Islet precursor cell (in vitro differentiated cells): ENCODE results near the gene ERG.
A peak's percentile ranks its signal among the peaks of the same experiment; 100 is the strongest.

Experiments used
- DNase-seq: peaks from one replicate; pipeline ENCODE4 v3.0.0-alpha.2; 2018

ERG gene

GRCh38 chr21:38355992-38356781 lies 142.1 kb downstream of the ERG start:
- peak; percentile 87 for DNase-seq

GRCh38 chr21:38355353-38355752 lies 142.9 kb downstream of the ERG start:
- no peak for DNase-seq

GRCh38 chr21:38354746-38355145 lies 143.5 kb downstream of the ERG start:
- no peak for DNase-seq

- no peak for DNase-seq
Measured at GRCh38 chr21:38354231-38354630, 144.0 kb downstream of the ERG start.

GRCh38 chr21:38352536-38353219 lies 145.6 kb downstream of the ERG start:
- DNase-seq = peak; percentile 70

GRCh38 chr21:38351961-38352521 lies 146.2 kb downstream of the ERG start:
- peak; percentile 75 for DNase-seq

- DNase-seq = no peak
Measured at GRCh38 chr21:38351176-38351959, 146.9 kb downstream of the ERG start.

GRCh38 chr21:38350684-38351083 lies 147.6 kb downstream of the ERG start:
- DNase-seq = peak; percentile 37

GRCh38 chr21:38349977-38350376 lies 148.3 kb downstream of the ERG start:
- peak; percentile 22 for DNase-seq

- peak; percentile 12 for DNase-seq
Measured at GRCh38 chr21:38349111-38349746, 149.0 kb downstream of the ERG start.

- peak; percentile 19 for DNase-seq
Measured at GRCh38 chr21:38346286-38346685, 152.0 kb downstream of the ERG start.

- no peak for DNase-seq
Measured at GRCh38 chr21:38343691-38344090, 154.6 kb downstream of the ERG start.

GRCh38 chr21:38342739-38343138 lies 155.5 kb downstream of the ERG start:
- DNase-seq = no peak

- DNase-seq = no peak
Measured at GRCh38 chr21:38341546-38342012, 156.7 kb downstream of the ERG start.

- peak; percentile 18 for DNase-seq
Measured at GRCh38 chr21:38340131-38340530, 158.1 kb downstream of the ERG start.

GRCh38 chr21:38337793-38338192 lies 160.5 kb downstream of the ERG start:
- peak; percentile 10 for DNase-seq

- DNase-seq = no peak
Measured at GRCh38 chr21:38334866-38335265, 163.4 kb downstream of the ERG start.

GRCh38 chr21:38333301-38334272 lies 164.7 kb downstream of the ERG start:
- peak; percentile 31 for DNase-seq

- DNase-seq = peak; percentile 1
Measured at GRCh38 chr21:38330666-38331065, 167.6 kb downstream of the ERG start.
